HG03095 (cell line): Measurements from ENCODE around the gene DENND2A.

Experiments
- ATAC-seq: cut with Tn5 transposase; IDR thresholded peaks from one replicate; pipeline ENCODE4 v1.9.1; 2021; ENCODE audit warnings: moderate library complexity; ENCODE audit not compliant: unreplicated experiment

DENND2A gene

GRCh38 chr7:140476698-140477261 lies 163.8 kb downstream of the DENND2A start:
- no peak for ATAC-seq

- no peak for ATAC-seq
Observed at GRCh38 chr7:140475747-140476333, 164.8 kb downstream of the DENND2A start.
